Activated B cell treated with CpG ODN at 0.5 μM for 24 hours (primary cell): ENCODE measurements around the gene ALDH3B1. TPM values are rescaled to one million over a fixed set of nuclear protein-coding genes. Genes with fewer than 3 reads are reported as not detected.

ENCODE experiments used
- ATAC-seq: fragments of 200-7000 bp; cut with Tn5 transposase; one replicate; pipeline ENCODE4 v1.10.0; 2021; ENCODE audit warnings: low read depth, mild to moderate bottlenecking, moderate library complexity
- CTCF ChIA-PET: fragments of 350-600 bp; sonication (Branson Sonifier 250); formaldehyde crosslinking; loops from one replicate; lab custom pipeline; 2021; ENCODE audit warnings: antibody characterized with exemption; lab: Charles Lee
- POLR2A ChIA-PET: fragments of 350-600 bp; sonication (Branson Sonifier 250); formaldehyde crosslinking; loops from one replicate; lab custom pipeline; 2021; ENCODE audit warnings: antibody characterized with exemption; lab: Charles Lee
- DNase-seq: peaks from one replicate; pipeline ENCODE4 v3.0.0; 2022
- H3K27ac Mint-ChIP-seq: one replicate; pipeline ENCODE4 v1.8.0; 2020; ENCODE audit warnings: mixed read lengths
- H3K27me3 Mint-ChIP-seq: one replicate; pipeline ENCODE4 v1.8.0; 2021; ENCODE audit warnings: mixed read lengths
- H3K36me3 Mint-ChIP-seq: one replicate; pipeline ENCODE4 v1.8.0; 2021; ENCODE audit warnings: low read depth, mixed read lengths
- H3K4me1 Mint-ChIP-seq: one replicate; pipeline ENCODE4 v1.8.0; 2021; ENCODE audit warnings: mixed read lengths
- H3K4me3 Mint-ChIP-seq: one replicate; pipeline ENCODE4 v1.8.0; 2020; ENCODE audit warnings: mild to moderate bottlenecking, mixed read lengths
- H3K9me3 Mint-ChIP-seq: one replicate; pipeline ENCODE4 v1.8.0; 2020; ENCODE audit warnings: mixed read lengths
- CTCF ChIP-seq: fragments of 200-600 bp; IDR thresholded peaks from one replicate; pipeline ENCODE4 v1.8.0; 2022; ENCODE audit warnings: antibody characterized with exemption, mild to moderate bottlenecking
- intact Hi-C: fragments of 100-400 bp; cut with micrococcal nuclease; formaldehyde crosslinking; loops from one replicate; pipeline ENCODE4 v1.15.1; 2024
- total RNA-seq: library from RNA; stranded (reverse); gene quantifications from 2 replicates; pipeline ENCODE4 v1.2.3, GENCODE V29; 2022

The ALDH3B1 gene
- total RNA-seq, 1 donor from 2014 or later = 0.53 TPM

DNA sequence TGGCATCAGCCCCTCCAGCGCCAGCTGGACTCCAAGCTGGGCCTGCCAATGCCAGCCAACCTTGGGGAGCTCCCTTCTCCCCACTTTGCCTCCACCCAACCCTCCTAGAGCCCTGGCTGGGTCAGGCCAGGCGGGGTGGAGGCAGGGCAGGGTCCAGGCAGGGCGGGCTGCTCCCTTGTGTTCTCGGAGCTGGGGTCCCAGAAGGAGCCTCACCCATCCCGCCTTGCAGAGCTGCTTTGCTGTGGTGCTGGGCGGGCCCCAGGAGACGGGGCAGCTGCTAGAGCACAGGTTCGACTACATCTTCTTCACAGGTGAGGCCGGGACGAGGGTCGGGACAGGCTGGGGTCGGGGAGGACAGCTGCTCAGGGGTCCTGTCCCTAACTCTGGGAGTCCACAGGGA lies 9.4 kb downstream of the ALDH3B1 start:
- Mint-ChIP-seq H3K9me3 (no peaks in the 10 kb centered on the region), H3K4me3 (no peak overlapping the region), H3K36me3 (no peaks in the 10 kb centered on the region), H3K4me1 (no peaks in the 10 kb centered on the region), H3K27me3 (no peaks in the 10 kb centered on the region), H3K27ac (no peak overlapping the region)
- ChIA-PET CTCF (interaction anchor here (1.9 kb wide), 1 partner anchor 9 kb away, joined by 5 read pairs; the partner anchor contains the start of gene ALDH3B1), POLR2A (no interaction called here)
- intact Hi-C loops = no loop called here
- no peak for TF ChIP-seq CTCF
- ATAC-seq = no peak
- DNase-seq = no peak

DNA sequence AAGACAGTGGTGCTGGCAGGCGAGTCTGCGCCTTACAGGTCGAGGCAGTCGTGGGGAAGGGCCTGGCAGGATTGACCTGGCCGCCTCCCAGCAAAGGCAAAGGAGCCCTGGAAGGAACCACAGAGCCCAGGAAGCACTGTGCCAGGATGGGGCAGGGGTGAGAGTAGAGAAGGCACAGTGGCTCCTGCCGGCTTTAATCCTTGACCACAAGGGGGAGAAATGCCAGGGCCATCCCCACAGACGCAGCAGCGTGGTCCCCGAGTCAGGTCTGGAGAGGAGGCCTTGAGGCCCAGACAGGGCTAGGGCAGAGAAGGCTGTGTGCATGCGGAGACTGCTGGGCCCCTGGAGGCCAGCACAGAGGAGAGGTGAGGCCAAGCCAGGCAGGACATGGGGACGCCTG lies 10.4 kb downstream of the ALDH3B1 start:
- no peak for DNase-seq
- Mint-ChIP-seq H3K9me3 (peaks cover 2% of the 10 kb centered on the region), H3K27me3 (no peaks in the 10 kb centered on the region), H3K4me3 (no peak overlapping the region), H3K27ac (no peak overlapping the region), H3K36me3 (no peaks in the 10 kb centered on the region), H3K4me1 (no peaks in the 10 kb centered on the region)
- no peak for TF ChIP-seq CTCF
- ChIA-PET POLR2A (no interaction called here), CTCF (interaction anchor here (1.9 kb wide), 1 partner anchor 10 kb away, joined by 5 read pairs; the partner anchor contains the start of gene ALDH3B1)
- intact Hi-C loops = no loop called here
- ATAC-seq = no peak

GRCh38 chr11:68021167-68021787 lies 11.2 kb downstream of the ALDH3B1 start:
- ChIA-PET CTCF (interaction anchor here (1.9 kb wide), 1 partner anchor 11 kb away, joined by 5 read pairs; the partner anchor contains the start of gene ALDH3B1), POLR2A (no interaction called here)
- no peak for ATAC-seq
- no peaks in the 10 kb centered on the region for H3K4me1 Mint-ChIP-seq
- H3K27ac Mint-ChIP-seq = no peak overlapping the region
- no peaks in the 10 kb centered on the region for H3K36me3 Mint-ChIP-seq
- no peaks in the 10 kb centered on the region for H3K27me3 Mint-ChIP-seq
- H3K4me3 Mint-ChIP-seq = no peak overlapping the region
- peaks cover 2% of the 10 kb centered on the region for H3K9me3 Mint-ChIP-seq
- TF ChIP-seq CTCF = no peak
- intact Hi-C loops = no loop called here
- DNase-seq = no peak

DNA sequence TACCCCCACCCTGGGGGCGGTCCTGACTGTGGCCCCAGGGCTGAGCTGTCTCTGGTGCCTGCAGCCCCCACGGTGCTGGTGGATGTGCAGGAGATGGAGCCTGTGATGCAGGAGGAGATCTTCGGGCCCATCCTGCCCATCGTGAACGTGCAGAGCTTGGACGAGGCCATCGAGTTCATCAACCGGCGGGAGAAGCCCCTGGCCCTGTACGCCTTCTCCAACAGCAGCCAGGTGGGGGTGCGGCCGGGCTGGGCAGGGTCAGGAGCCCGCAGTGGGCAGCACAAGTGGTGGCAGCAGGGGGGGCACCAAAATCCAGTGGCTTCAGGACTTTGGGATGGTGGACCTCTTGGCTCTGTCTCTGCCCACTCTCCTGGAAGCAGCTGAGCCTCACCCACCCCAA lies 12.4 kb downstream of the ALDH3B1 start:
- intact Hi-C loops = no loop called here
- CTCF ChIA-PET = no interaction called here
- peaks cover 2% of the 10 kb centered on the region for H3K9me3 Mint-ChIP-seq

More for the DNA sequence above, 12.4 kb downstream of the ALDH3B1 start:
- Mint-ChIP-seq H3K4me1 (no peaks in the 10 kb centered on the region), H3K4me3 (no peak overlapping the region), H3K36me3 (no peaks in the 10 kb centered on the region), H3K27me3 (no peaks in the 10 kb centered on the region), H3K27ac (no peak overlapping the region)
- TF ChIP-seq CTCF = no peak
- ATAC-seq (no peak), DNase-seq (no peak)
- POLR2A ChIA-PET = no interaction called here
